LNCaP clone FGC (cell line): ENCODE measurements around the gene CITED1.

Experiments
- DNase-seq: peaks from one replicate; pipeline ENCODE4 v3.0.0-alpha.2; 2011; ENCODE audit warnings: low read depth
- H3K4me3 ChIP-seq: 2 replicates; pipeline ENCODE4 v1.5.1; 2011; ENCODE audit warnings: mild to moderate bottlenecking, low read depth, low read length, control low read depth
- CTCF ChIP-seq: IDR thresholded peaks from 2 replicates; pipeline ENCODE4 v1.5.1; 2012; ENCODE audit warnings: mild to moderate bottlenecking; ENCODE audit not compliant: control insufficient read depth, insufficient read depth; ENCODE audit errors: extremely low read depth

The CITED1 gene

GRCh38 chrX:72308209-72308565 is 2.5 kb upstream of the CITED1 start:
- TF ChIP-seq CTCF, result no peak
- H3K4me3 ChIP-seq, result no peak overlapping the region
- no peak for DNase-seq

- TF ChIP-seq CTCF, result no peak
- no peak for DNase-seq
- H3K4me3 ChIP-seq, result no peak overlapping the region; the same call in 1 of the 2 replicates
Observed at GRCh38 chrX:72307646-72308051, 1.9 kb upstream of the CITED1 start.

GRCh38 chrX:72306851-72307645 is 1.3 kb upstream of the CITED1 start:
- H3K4me3 ChIP-seq, result peak overlapping the region; percentile 54
- DNase-seq, result no peak
- TF ChIP-seq CTCF, result no peak

- no peak for DNase-seq
- TF ChIP-seq CTCF, result no peak
- peak overlapping the region; percentile 54 for H3K4me3 ChIP-seq
Observed at GRCh38 chrX:72306085-72306801, 529 bp upstream of the CITED1 start.

- no peak overlapping the region for H3K4me3 ChIP-seq
- TF ChIP-seq CTCF, result no peak
- no peak for DNase-seq
Observed at GRCh38 chrX:72304877-72305276, 837 bp downstream of the CITED1 start.

GRCh38 chrX:72301781-72302180 is 3.9 kb downstream of the CITED1 start:
- TF ChIP-seq CTCF, result no peak
- DNase-seq, result no peak
- no peak overlapping the region for H3K4me3 ChIP-seq
